NCI-H1436 (cell line): ENCODE measurements around the gene CSNK1G2.

Experiments used
- DNase-seq: peaks from one replicate; lab custom pipeline; 2025; lab: John Stamatoyannopoulos, UW

Gene CSNK1G2

GRCh38 chr19:2018752-2019151 lies 77.8 kb downstream of the CSNK1G2 start:
- no peak for DNase-seq

DNA sequence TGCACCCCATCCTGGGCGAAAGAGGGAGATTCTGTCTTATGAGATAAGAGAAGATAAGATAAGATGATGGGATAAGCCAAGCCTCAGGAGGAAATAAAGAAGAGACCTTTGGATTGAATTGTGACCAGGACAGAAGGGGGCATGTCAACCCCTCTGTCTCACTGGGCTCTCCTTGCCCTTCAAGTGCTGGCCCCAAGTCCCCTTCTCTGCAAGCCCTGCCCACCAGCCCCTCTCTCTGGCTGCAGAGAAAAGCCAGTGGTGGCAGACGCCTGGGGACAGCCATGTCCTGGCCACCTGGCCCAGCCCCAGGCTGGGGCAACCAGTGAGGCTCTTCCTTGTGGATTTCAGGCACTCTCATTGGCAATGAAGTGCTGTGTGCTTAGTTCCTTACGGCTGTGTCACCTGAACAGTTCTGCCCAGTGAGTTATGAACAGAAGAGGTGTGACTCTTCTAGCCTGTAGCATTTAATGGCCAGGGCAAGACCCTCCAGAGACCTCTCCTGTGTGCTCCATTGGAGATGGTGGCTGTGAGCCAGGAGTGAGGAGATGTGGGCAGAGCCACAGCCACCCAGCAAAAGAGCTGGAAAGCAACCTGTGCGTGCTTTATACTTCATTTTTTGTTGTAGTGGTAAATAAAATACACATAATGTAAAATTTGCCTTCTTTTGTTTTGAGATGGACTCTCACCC lies 80.6 kb downstream of the CSNK1G2 start:
- no peak for DNase-seq

GRCh38 chr19:2022289-2022688 lies 81.3 kb downstream of the CSNK1G2 start:
- no peak for DNase-seq

DNA sequence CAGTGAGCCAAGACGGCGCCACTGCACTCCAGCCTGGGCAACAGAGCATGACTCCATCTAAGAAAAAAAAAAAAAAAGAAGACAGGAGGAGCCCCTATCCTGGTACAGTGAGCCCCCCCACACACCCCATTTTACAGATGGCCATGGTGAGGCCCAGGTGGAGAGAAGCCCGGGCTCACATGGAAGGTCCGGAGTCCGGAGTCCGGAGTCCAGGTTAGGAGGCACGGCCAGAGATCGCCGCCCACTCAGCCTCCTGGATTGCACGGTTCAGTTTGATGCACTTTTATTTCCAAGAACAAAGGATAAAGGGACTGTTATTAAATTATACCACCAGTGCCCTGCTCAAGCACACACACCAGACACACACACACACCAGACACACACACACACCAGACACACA lies 85.8 kb downstream of the CSNK1G2 start:
- no peak for DNase-seq

GRCh38 chr19:2027361-2027760 lies 86.4 kb downstream of the CSNK1G2 start:
- DNase-seq = no peak
